ENCODE measurements around the gene SERPINB13.

Gene SERPINB13

DNA sequence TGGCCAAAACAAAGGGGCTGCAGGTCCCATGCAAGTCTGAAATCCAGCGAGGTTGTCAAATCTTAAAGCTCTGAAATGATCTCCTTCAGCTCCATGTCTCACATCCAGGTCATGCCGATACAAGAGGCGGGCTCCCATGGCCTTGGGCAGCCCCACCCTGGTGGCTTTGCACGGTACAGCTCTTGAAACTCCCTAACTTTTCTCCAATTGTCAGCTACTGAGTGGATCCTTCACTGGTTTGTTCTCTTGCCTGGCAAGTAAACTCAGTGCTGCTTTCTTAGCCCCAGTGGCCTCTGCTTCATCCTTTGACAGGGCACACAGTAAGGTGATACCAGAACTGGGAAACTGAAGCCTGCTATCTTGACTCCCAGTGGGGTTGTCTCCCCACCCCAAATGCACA, 26.3 kb downstream of the SERPINB13 start:
- TF ChIP-seq, protein P1, sequence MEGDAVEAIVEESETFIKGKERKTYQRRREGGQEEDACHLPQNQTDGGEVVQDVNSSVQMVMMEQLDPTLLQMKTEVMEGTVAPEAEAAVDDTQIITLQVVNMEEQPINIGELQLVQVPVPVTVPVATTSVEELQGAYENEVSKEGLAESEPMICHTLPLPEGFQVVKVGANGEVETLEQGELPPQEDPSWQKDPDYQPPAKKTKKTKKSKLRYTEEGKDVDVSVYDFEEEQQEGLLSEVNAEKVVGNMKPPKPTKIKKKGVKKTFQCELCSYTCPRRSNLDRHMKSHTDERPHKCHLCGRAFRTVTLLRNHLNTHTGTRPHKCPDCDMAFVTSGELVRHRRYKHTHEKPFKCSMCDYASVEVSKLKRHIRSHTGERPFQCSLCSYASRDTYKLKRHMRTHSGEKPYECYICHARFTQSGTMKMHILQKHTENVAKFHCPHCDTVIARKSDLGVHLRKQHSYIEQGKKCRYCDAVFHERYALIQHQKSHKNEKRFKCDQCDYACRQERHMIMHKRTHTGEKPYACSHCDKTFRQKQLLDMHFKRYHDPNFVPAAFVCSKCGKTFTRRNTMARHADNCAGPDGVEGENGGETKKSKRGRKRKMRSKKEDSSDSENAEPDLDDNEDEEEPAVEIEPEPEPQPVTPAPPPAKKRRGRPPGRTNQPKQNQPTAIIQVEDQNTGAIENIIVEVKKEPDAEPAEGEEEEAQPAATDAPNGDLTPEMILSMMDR (IDR thresholded peaks at IDR 0.05), result no peak
- Histone ChIP-seq H3K27ac (no peak overlapping the region), H3K9me3 (no peaks in the 10 kb centered on the region), H3K4me1 (ENCODE audit: control insufficient read depth in 1 of 2, insufficient read depth in 1 of 2, low read depth in 1 of 2, low read length in 1 of 2) (no peaks in the 10 kb centered on the region), H3K27me3 (no peaks in the 10 kb centered on the region), H3K36me3 (no peaks in the 10 kb centered on the region), H3K4me3 (ENCODE audit: low read depth in 1 of 2, low read length in 1 of 2) (no peak overlapping the region)

DNA sequence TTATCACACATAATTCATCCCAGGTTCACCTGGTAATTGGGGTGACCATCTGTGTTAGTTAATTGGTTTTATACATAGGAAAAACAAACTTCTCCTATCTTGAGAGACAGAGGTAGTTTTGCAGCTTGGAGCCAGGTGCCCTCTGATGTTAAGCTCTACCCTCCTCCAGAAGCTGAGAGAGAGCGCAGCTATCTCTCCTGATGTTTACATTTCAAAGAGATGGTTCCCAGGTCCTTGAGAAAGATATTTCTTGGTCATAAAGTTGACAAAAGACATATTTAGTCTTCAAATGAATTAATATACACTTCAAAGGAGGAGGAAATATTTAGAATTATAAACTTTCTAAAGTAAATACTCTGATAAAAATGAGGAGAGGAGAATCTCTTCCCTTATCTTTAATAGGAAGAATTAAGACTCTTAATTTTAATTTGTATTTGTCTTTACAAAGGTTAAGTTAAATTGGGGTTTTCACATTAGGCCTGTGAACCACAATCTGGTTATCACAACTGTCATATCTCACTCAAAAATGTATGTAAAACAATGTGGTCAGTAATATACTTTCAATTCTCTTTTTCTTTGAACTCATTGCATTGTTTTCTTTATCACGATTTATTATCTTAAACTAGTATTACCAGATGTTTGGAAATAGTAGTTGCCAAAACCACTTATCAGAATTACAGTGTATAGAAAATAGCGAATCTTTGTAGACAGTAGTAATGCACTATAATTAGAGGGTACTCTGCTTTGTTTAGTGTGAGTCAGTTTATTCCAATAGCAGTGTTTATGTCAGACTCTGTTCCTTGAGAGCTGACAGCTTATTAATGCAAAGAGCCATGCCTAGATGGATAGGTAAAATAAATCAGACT, 30.1 kb downstream of the SERPINB13 start:
- Histone ChIP-seq H3K9me3 (no peaks in the 10 kb centered on the region), H3K27ac (no peak overlapping the region), H3K4me3 (ENCODE audit: low read depth in 1 of 2, low read length in 1 of 2) (no peak overlapping the region), H3K4me1 (ENCODE audit: control insufficient read depth in 1 of 2, insufficient read depth in 1 of 2, low read depth in 1 of 2, low read length in 1 of 2) (no peaks in the 10 kb centered on the region), H3K27me3 (no peaks in the 10 kb centered on the region), H3K36me3 (no peaks in the 10 kb centered on the region)
- TF ChIP-seq, protein P1 (IDR thresholded peaks at IDR 0.05), result no peak

DNA sequence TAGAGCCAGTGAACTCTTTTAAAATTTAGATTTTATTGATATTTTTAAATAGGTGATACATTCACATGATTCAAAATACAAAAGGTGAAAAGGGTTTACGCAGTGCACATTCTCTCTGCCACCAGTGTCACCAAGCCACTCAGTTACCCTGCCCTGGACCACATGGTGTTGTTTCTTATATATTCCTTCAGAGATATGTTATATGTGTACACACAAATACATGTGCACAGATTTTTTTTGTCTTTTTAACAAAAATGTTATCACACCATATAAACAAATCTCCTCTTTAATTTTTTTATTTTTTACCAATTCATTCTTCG, 30.7 kb downstream of the SERPINB13 start:
- Histone ChIP-seq H3K27me3 (no peaks in the 10 kb centered on the region), H3K4me1 (ENCODE audit: control insufficient read depth in 1 of 2, insufficient read depth in 1 of 2, low read depth in 1 of 2, low read length in 1 of 2) (no peaks in the 10 kb centered on the region), H3K27ac (no peak overlapping the region), H3K36me3 (no peaks in the 10 kb centered on the region), H3K4me3 (ENCODE audit: low read depth in 1 of 2, low read length in 1 of 2) (no peak overlapping the region), H3K9me3 (no peaks in the 10 kb centered on the region)
- TF ChIP-seq, protein P1 (IDR thresholded peaks at IDR 0.05), result no peak

DNA sequence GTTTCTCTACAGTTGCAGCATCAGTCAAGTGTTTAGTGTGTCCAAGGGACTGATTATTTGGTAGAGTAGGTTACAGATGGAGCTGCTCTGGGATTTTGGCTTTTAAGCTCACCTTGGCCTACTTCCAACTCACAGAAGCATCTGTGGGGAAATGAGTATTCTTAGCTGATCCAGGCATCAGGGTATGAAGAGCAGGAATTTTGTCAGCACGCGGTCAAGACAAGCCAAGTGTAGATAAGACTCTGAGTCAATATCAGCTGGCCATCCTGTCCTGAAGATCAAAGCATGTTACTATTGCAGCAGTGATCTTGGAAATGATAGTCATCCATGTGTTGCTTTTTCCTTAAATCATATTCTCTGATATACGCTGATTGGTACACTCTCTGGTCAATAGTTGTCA, 32.5 kb downstream of the SERPINB13 start:
- Histone ChIP-seq H3K27ac (no peak overlapping the region), H3K9me3 (peaks cover 9% of the 10 kb centered on the region)
- TF ChIP-seq, protein P1 (IDR thresholded peaks at IDR 0.05), result no peak

DNA sequence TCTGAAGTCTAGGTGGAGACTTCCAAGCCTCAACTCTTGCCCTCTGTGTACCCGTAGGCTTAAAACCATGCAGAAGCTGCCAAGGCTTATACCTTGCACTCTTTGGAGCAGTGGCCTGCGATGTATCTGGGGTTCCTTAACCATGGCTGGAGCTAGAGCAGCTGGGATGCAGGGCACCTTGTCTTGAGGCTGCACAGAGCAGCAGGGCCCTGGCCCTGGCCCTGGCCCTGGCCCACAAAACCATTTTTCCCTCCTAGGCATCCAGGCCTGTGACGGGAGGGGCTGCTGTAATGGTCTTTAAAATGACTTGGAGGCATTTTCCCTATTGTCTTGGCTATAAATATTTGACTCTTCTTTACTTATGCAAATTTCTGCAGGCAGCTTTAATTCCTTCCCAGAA, 37.7 kb downstream of the SERPINB13 start:
- H3K27me3 ChIP-seq, result no peaks in the 10 kb centered on the region
- H3K4me1 ChIP-seq (ENCODE audit: control insufficient read depth in 1 of 2, insufficient read depth in 1 of 2, low read depth in 1 of 2, low read length in 1 of 2), result no peaks in the 10 kb centered on the region
- no peak overlapping the region for H3K27ac ChIP-seq
- H3K4me3 ChIP-seq (ENCODE audit: low read depth in 1 of 2, low read length in 1 of 2), result no peak overlapping the region
- peaks cover 27% of the 10 kb centered on the region for H3K9me3 ChIP-seq
- H3K36me3 ChIP-seq, result no peaks in the 10 kb centered on the region
- TF ChIP-seq, protein P1 (IDR thresholded peaks at IDR 0.05), result no peak

More for the DNA sequence above, 32.5 kb downstream of the SERPINB13 start:
- no peaks in the 10 kb centered on the region for H3K36me3 ChIP-seq
- no peaks in the 10 kb centered on the region for H3K4me1 ChIP-seq (ENCODE audit: control insufficient read depth in 1 of 2, insufficient read depth in 1 of 2, low read depth in 1 of 2, low read length in 1 of 2)
- no peak overlapping the region for H3K4me3 ChIP-seq (ENCODE audit: low read depth in 1 of 2, low read length in 1 of 2)
- H3K27me3 ChIP-seq, result no peaks in the 10 kb centered on the region
